HepG2 (cell line): Measurements from ENCODE around the gene LRRC17. TPM values are rescaled to one million over a fixed set of nuclear protein-coding genes. Genes with fewer than 3 reads are reported as not detected.

ENCODE experiments used
- ATAC-seq: fragments of 200-7000 bp; cut with Tn5 transposase; 3 replicates; pipeline ENCODE4 v1.9.1; 2020; ENCODE audit warnings: mild to moderate bottlenecking, moderate library complexity
- BruUV-seq: library from RNA; stranded (reverse); fragments of 400-500 nt; replicated peaks from 2 replicates; lab custom pipeline; 2021; lab: Mats Ljungman, UMichigan
- CTCF ChIA-PET: fragments of 300-600 bp; formaldehyde crosslinking; extraction: SDS; loops from one replicate; lab custom pipeline; 2021; ENCODE audit warnings: low total read pairs, inconsistent platforms, low intra/inter-chr PET ratio; lab: Yijun Ruan, JAX
- POLR2A ChIA-PET: fragments of 350-600 bp; sonication (Branson Sonifier 250); formaldehyde crosslinking; loops from one replicate; lab custom pipeline; 2020; ENCODE audit warnings: antibody characterized with exemption, inconsistent platforms; lab: Yijun Ruan, JAX
- DNase-seq: peaks from one replicate; pipeline ENCODE4 v3.0.0-alpha.2; 2015; ENCODE audit warnings: low spot score
- FAIRE-seq: peaks from 3 replicates; lab custom pipeline; 2011; peaks lifted over from hg19 to GRCh38; lab: Jason Lieb, UNC
- H2AFZ ChIP-seq: one replicate; pipeline ENCODE4 v1.6.1; 2011; ENCODE audit warnings: low read length, inconsistent platforms
- H3K27ac ChIP-seq: fragments of 300-600 bp; 3 replicates; pipeline ENCODE4 v1.8.0; 2011; ENCODE audit warnings: mixed run types, mild to moderate bottlenecking, mixed read lengths, low read length, inconsistent platforms; ENCODE audit not compliant: insufficient read depth; ENCODE audit errors: extremely low read length
- H3K27me3 ChIP-seq, 2 experiments: fragments of 200-600 bp in 1 of 2; 2 replicates in 1 of 2; 3 replicates in 1 of 2; pipeline versions ENCODE4 v1.6.0 to v1.8.0; 2011; ENCODE audit warnings: low read length in 2 of 2, mild to moderate bottlenecking in 2 of 2, moderate library complexity in 2 of 2, inconsistent platforms in 1 of 2; ENCODE audit not compliant: insufficient read depth in 2 of 2, control insufficient read depth in 1 of 2
- H3K36me3 ChIP-seq, 2 experiments: fragments of 200-600 bp in 1 of 2; replicated peaks in 1 of 2; 2 replicates in 1 of 2; 3 replicates in 1 of 2; pipeline versions ENCODE4 v1.5.1 to v1.8.0; 2011; ENCODE audit warnings: low read length in 2 of 2, inconsistent platforms in 1 of 2; ENCODE audit not compliant: insufficient read depth in 2 of 2, control insufficient read depth in 1 of 2
- H3K4me1 ChIP-seq: 2 replicates; pipeline ENCODE4 v1.5.1; 2012; ENCODE audit warnings: low read length, inconsistent platforms; ENCODE audit not compliant: insufficient read depth
- H3K4me2 ChIP-seq: 2 replicates; pipeline ENCODE4 v1.6.0; 2011; ENCODE audit warnings: low read depth, low read length, inconsistent platforms
- H3K4me3 ChIP-seq, 3 experiments: fragments of 200-600 bp in 1 of 3; sonication (generic), shearing (Covaris generic) in 1 of 3; replicated peaks in 1 of 3; 2 replicates each; pipeline ENCODE4 v1.5.1; 2011 to 2016; ENCODE audit warnings: low read length in 3 of 3, inconsistent platforms in 2 of 3, low read depth in 2 of 3, mild to moderate bottlenecking in 2 of 3, control low read depth in 1 of 3, mixed read lengths in 1 of 3; ENCODE audit not compliant: insufficient read depth in 1 of 3
- H3K79me2 ChIP-seq: one replicate; pipeline ENCODE4 v1.6.1; 2011; ENCODE audit warnings: low read length, inconsistent platforms; ENCODE audit not compliant: insufficient read depth
- H3K9ac ChIP-seq: 2 replicates; pipeline ENCODE4 v1.6.0; 2011; ENCODE audit warnings: mild to moderate bottlenecking, low read depth, low read length, inconsistent platforms; ENCODE audit not compliant: insufficient read depth
- H3K9me3 ChIP-seq: 2 replicates; pipeline ENCODE4 v1.5.1; 2012; ENCODE audit warnings: mild to moderate bottlenecking, low read length
- H4K20me1 ChIP-seq: 2 replicates; pipeline ENCODE4 v1.6.0; 2011; ENCODE audit warnings: inconsistent platforms, mild to moderate bottlenecking, low read length, moderate library complexity; ENCODE audit not compliant: insufficient read depth
- ATAD3A ChIP-seq: sonication (generic); formaldehyde crosslinking; IDR thresholded peaks from 2 replicates; pipeline ENCODE4 v1.4.0; 2020; ENCODE audit warnings: missing genetic modification reagents
- JARID2 ChIP-seq: sonication (generic); formaldehyde crosslinking; IDR thresholded peaks from 2 replicates; pipeline ENCODE4 v1.8.1; 2023; ENCODE audit warnings: missing genetic modification reagents, inconsistent platforms; ENCODE audit not compliant: insufficient replicate concordance
- MLXIP ChIP-seq: sonication (generic); formaldehyde crosslinking; IDR thresholded peaks from 2 replicates; pipeline ENCODE4 v1.9.0; 2021; ENCODE audit warnings: missing genetic modification reagents, borderline replicate concordance
- RFX5 ChIP-seq: IDR thresholded peaks from 2 replicates; pipeline ENCODE4 v1.6.1; 2011; ENCODE audit warnings: low read depth, low read length, improper control_type of control experiment
- SIX4 ChIP-seq: sonication (generic); formaldehyde crosslinking; IDR thresholded peaks from 2 replicates; pipeline ENCODE4 v1.4.0; 2020; ENCODE audit warnings: missing genetic modification reagents
- TCF7 ChIP-seq: sonication (generic); IDR thresholded peaks from 2 replicates; pipeline ENCODE4 v1.6.1; 2016; ENCODE audit warnings: antibody characterized with exemption, low read depth
- TIGD3 ChIP-seq: sonication (generic); formaldehyde crosslinking; IDR thresholded peaks from 2 replicates; pipeline ENCODE4 v1.5.1; 2020; ENCODE audit warnings: mild to moderate bottlenecking, missing genetic modification reagents, borderline replicate concordance
- TP53 ChIP-seq: sonication (generic); formaldehyde crosslinking; conservative IDR thresholded peaks from 2 replicates; pipeline ENCODE4 v1.4.0; 2020; ENCODE audit warnings: missing genetic modification reagents
- ZBTB34 ChIP-seq: sonication (generic); formaldehyde crosslinking; IDR thresholded peaks from 2 replicates; pipeline ENCODE4 v1.8.0; 2022; ENCODE audit warnings: mild to moderate bottlenecking, missing genetic modification reagents
- ZBTB7A ChIP-seq: sonication (generic); formaldehyde crosslinking; IDR thresholded peaks from 2 replicates; pipeline ENCODE4 v1.8.0; 2022; ENCODE audit warnings: mild to moderate bottlenecking, missing genetic modification reagents
- ZHX1 ChIP-seq: sonication (generic); formaldehyde crosslinking; IDR thresholded peaks from 2 replicates; pipeline ENCODE4 v1.8.1; 2022; ENCODE audit warnings: low read depth, mild to moderate bottlenecking, missing genetic modification reagents
- ZNF234 ChIP-seq: sonication (generic); formaldehyde crosslinking; conservative IDR thresholded peaks from 2 replicates; pipeline ENCODE4 v1.5.1; 2020; ENCODE audit warnings: mild to moderate bottlenecking, missing genetic modification reagents
- ZNF432 ChIP-seq: sonication (generic); formaldehyde crosslinking; IDR thresholded peaks from 2 replicates; pipeline ENCODE4 v1.5.0; 2020; ENCODE audit warnings: missing genetic modification reagents, mild to moderate bottlenecking, borderline replicate concordance
- ZNF629 ChIP-seq: sonication (generic); formaldehyde crosslinking; conservative IDR thresholded peaks from 2 replicates; pipeline ENCODE4 v1.5.0; 2020; ENCODE audit warnings: missing genetic modification reagents
- WGBS: methylation state at CpG from one replicate; pipeline ENCODE4 v1.1.6; 2017; ENCODE audit warnings: low lambda C conversion rate; 5-methylcytosine and 5-hydroxymethylcytosine counted together
- in situ Hi-C: cut with HindIII; loops from 2 replicates; pipeline ENCODE4 v1.10.0; 2017; ENCODE audit warnings: low pct_unique_long_range_greater_than_20kb; ENCODE audit not compliant: extremely low pct_ligation_motif_present
- intact Hi-C: fragments of 100-400 bp; cut with micrococcal nuclease; formaldehyde crosslinking; loops from one replicate; pipeline ENCODE4 v1.10.0; 2022; ENCODE audit not compliant: unreplicated experiment
- polyA plus RNA-seq, 8 experiments: library from polyadenylated mRNA; depleted of rRNA in 3 of 8; stranded (reverse) in 7 of 8; unstranded in 1 of 8; fragments of >200 nt; fragmentation: Illumina TruSeq in 4 of 8; extraction: Trizol in 4 of 8; gene quantifications; 2 replicates each; pipeline versions ENCODE4 v1.2.1 to v1.2.3, GENCODE V29; 2011 to 2016; ENCODE audit warnings: low read depth in 4 of 8, missing spikeins in 1 of 8, mixed read lengths in 1 of 8; ENCODE audit not compliant: insufficient read depth in 1 of 8
- total RNA-seq, 5 experiments: library from RNA; depleted of rRNA; stranded (reverse); fragments of >200 nt; fragmentation: Illumina TruSeq; extraction: Trizol; gene quantifications; 2 replicates each; pipeline ENCODE4 v1.2.3, GENCODE V29; 2016; ENCODE audit warnings: low read depth in 1 of 5

The LRRC17 gene
- total and polyA plus RNA-seq, 2 of the 13 experiments (the other 11 are each of a cell fraction or from before 2014, with no cell fraction given): 0.20 to 0.66 TPM

GRCh38 chr7:102914585-102914984, 1.8 kb downstream of the LRRC17 start:
- H3K27me3 ChIP-seq: no peaks in the 10 kb centered on the region
- ATAC-seq (no peak), FAIRE-seq (no peak), DNase-seq (no peak)
- no peaks in the 10 kb centered on the region for H3K9me3 ChIP-seq
- H3K4me2 ChIP-seq: no peak overlapping the region
- H3K4me1 ChIP-seq: no peaks in the 10 kb centered on the region
- TF ChIP-seq MLXIP (CRISPR knock-in tag) (no peak), TP53 (no peak), RFX5 (no peak), ZNF432 (CRISPR knock-in tag) (no peak), SIX4 (no peak), ATAD3A (CRISPR knock-in tag) (no peak), ZBTB7A (CRISPR knock-in tag) (no peak), TCF7 (no peak), ZNF234 (no peak), ZBTB34 (CRISPR knock-in tag) (no peak), ZNF629 (CRISPR knock-in tag) (no peak), ZHX1 (CRISPR knock-in tag) (no peak), JARID2 (CRISPR knock-in tag) (no peak), TIGD3 (CRISPR knock-in tag) (no peak)
- WGBS: 89% methylated on average over 8 of the region's 8 CpGs
- H4K20me1 ChIP-seq: no peaks in the 10 kb centered on the region
- intact Hi-C loops (no loop called here), in situ Hi-C loops (no loop called here)
- H3K9ac ChIP-seq: no peak overlapping the region
- no TSS peak for BruUV-seq
- CTCF ChIA-PET: no interaction called here
- H3K79me2 ChIP-seq: no peaks in the 10 kb centered on the region
- no peak overlapping the region for H3K27ac ChIP-seq
- no peak overlapping the region for H2AFZ ChIP-seq
- POLR2A ChIA-PET: no interaction called here
- H3K4me3 ChIP-seq: no peak overlapping the region
- no peaks in the 10 kb centered on the region for H3K36me3 ChIP-seq
